ENCODE results near the gene COL8A1.
A peak's percentile ranks its signal among the peaks of the same experiment; 100 is the strongest.
"Not testable (repeated sequence)": the region's sequence is repeated elsewhere in the genome, so short reads cannot be mapped to it uniquely, and the experiment has no call there.

COL8A1 gene

GRCh38 chr3:99712291-99712954 lies 74.0 kb downstream of the COL8A1 start:
- no peak for DNase-seq

- DNase-seq, result no peak
Measured at GRCh38 chr3:99713440-99713839, 75.0 kb downstream of the COL8A1 start.

- no peak for DNase-seq
Measured at GRCh38 chr3:99714146-99714545, 75.8 kb downstream of the COL8A1 start.

GRCh38 chr3:99714575-99714974 lies 76.2 kb downstream of the COL8A1 start:
- no peak for DNase-seq

GRCh38 chr3:99716463-99716995 lies 78.1 kb downstream of the COL8A1 start:
- no peak for DNase-seq

- no peak for DNase-seq
Measured at GRCh38 chr3:99720985-99721632, 82.7 kb downstream of the COL8A1 start.

- DNase-seq, result no peak
Measured at GRCh38 chr3:99721633-99722007, 83.2 kb downstream of the COL8A1 start.

- DNase-seq, result no peak
Measured at GRCh38 chr3:99724276-99724675, 85.9 kb downstream of the COL8A1 start.

GRCh38 chr3:99730870-99731269 lies 92.5 kb downstream of the COL8A1 start:
- no peak for DNase-seq

GRCh38 chr3:99731499-99731898 lies 93.1 kb downstream of the COL8A1 start:
- DNase-seq, result no peak

- DNase-seq, result not testable (repeated sequence)
Measured at GRCh38 chr3:99740371-99740770, 102.0 kb downstream of the COL8A1 start.

- DNase-seq, result no peak
Measured at GRCh38 chr3:99741588-99741987, 103.2 kb downstream of the COL8A1 start.

GRCh38 chr3:99747915-99748314 lies 109.5 kb downstream of the COL8A1 start:
- peak; percentile 30 for DNase-seq

GRCh38 chr3:99751649-99752048 lies 113.3 kb downstream of the COL8A1 start:
- DNase-seq, result no peak

- DNase-seq, result peak; percentile 49
Measured at GRCh38 chr3:99753268-99753975, 115.0 kb downstream of the COL8A1 start.

- DNase-seq, result no peak
Measured at GRCh38 chr3:99755831-99756230, 117.4 kb downstream of the COL8A1 start.

GRCh38 chr3:99757966-99758365 lies 119.6 kb downstream of the COL8A1 start:
- no peak for DNase-seq

- no peak for DNase-seq
Measured at GRCh38 chr3:99758502-99759177, 120.2 kb downstream of the COL8A1 start.

GRCh38 chr3:99760031-99760430 lies 121.6 kb downstream of the COL8A1 start:
- DNase-seq, result no peak

GRCh38 chr3:99760629-99761028 lies 122.2 kb downstream of the COL8A1 start:
- no peak for DNase-seq

GRCh38 chr3:99761415-99762165 lies 123.2 kb downstream of the COL8A1 start:
- DNase-seq, result no peak

GRCh38 chr3:99762901-99763300 lies 124.5 kb downstream of the COL8A1 start:
- DNase-seq, result no peak

- DNase-seq, result no peak
Measured at GRCh38 chr3:99764377-99764776, 126.0 kb downstream of the COL8A1 start.

Measured in SHP77 treated with DMSO at 0.1 percent for 48 hours (cell line).